WTC11 (cell line): ENCODE data around the gene CEACAM18. TPM values are rescaled to one million over a fixed set of nuclear protein-coding genes. Genes with fewer than 3 reads are reported as not detected.

Experiments used
- ATAC-seq: fragments of 200-7000 bp; cut with Tn5 transposase; 2 replicates; pipeline ENCODE4 v1.10.0; 2021; ENCODE audit warnings: mild to moderate bottlenecking, moderate library complexity
- CTCF ChIA-PET: fragments of 300-600 bp; sonication (Branson Sonifier 250); formaldehyde crosslinking; loops from one replicate; lab custom pipeline; 2021; ENCODE audit warnings: antibody characterized with exemption; lab: Charles Lee
- POLR2A ChIA-PET: fragments of 350-600 bp; sonication (Branson Sonifier 250); formaldehyde crosslinking; loops from one replicate; lab custom pipeline; 2021; ENCODE audit warnings: antibody characterized with exemption; lab: Charles Lee
- DNase-seq: peaks from one replicate; pipeline ENCODE4 v3.0.0; 2021; ENCODE audit warnings: low spot score
- H3K27ac Mint-ChIP-seq: 2 replicates; pipeline ENCODE4 v1.8.0; 2021; ENCODE audit warnings: mixed read lengths
- H3K27me3 Mint-ChIP-seq: 2 replicates; pipeline ENCODE4 v1.8.0; 2021; ENCODE audit warnings: low read depth, mild to moderate bottlenecking, moderate library complexity, mixed read lengths
- H3K36me3 Mint-ChIP-seq: 2 replicates; pipeline ENCODE4 v1.8.0; 2021; ENCODE audit warnings: mixed read lengths
- H3K4me1 Mint-ChIP-seq: 2 replicates; pipeline ENCODE4 v1.8.0; 2022; ENCODE audit warnings: mixed read lengths
- H3K4me3 Mint-ChIP-seq: 2 replicates; pipeline ENCODE4 v1.8.0; 2021; ENCODE audit warnings: mild to moderate bottlenecking, moderate library complexity, mixed read lengths
- H3K9me3 Mint-ChIP-seq: 2 replicates; pipeline ENCODE4 v1.8.0; 2021; ENCODE audit warnings: mixed read lengths
- AR ChIP-seq: fragments of 250-450 bp; sonication (Bioruptor Pico); IDR thresholded peaks from 2 replicates; pipeline ENCODE4 v1.9.0; 2021; ENCODE audit warnings: mild to moderate bottlenecking
- ATF1 ChIP-seq: sonication (generic); formaldehyde crosslinking; IDR thresholded peaks from 2 replicates; pipeline ENCODE4 v1.8.1; 2023; ENCODE audit warnings: mild to moderate bottlenecking, moderate library complexity, missing genetic modification reagents
- ATF2 ChIP-seq: sonication (generic); formaldehyde crosslinking; IDR thresholded peaks from 2 replicates; pipeline ENCODE4 v1.8.1; 2022; ENCODE audit warnings: low read depth, missing genetic modification reagents, borderline replicate concordance
- E2F1 ChIP-seq: sonication (generic); formaldehyde crosslinking; IDR thresholded peaks from 2 replicates; pipeline ENCODE4 v1.8.0; 2022; ENCODE audit warnings: mild to moderate bottlenecking, missing genetic modification reagents
- FOXK1 ChIP-seq: sonication (generic); formaldehyde crosslinking; IDR thresholded peaks from 2 replicates; pipeline ENCODE4 v1.8.0; 2022; ENCODE audit warnings: mild to moderate bottlenecking, moderate library complexity, missing genetic modification reagents
- FOXP1 ChIP-seq: sonication (generic); formaldehyde crosslinking; IDR thresholded peaks from 2 replicates; pipeline ENCODE4 v1.8.0; 2022; ENCODE audit warnings: missing genetic modification reagents, mild to moderate bottlenecking, moderate library complexity, borderline replicate concordance
- GRHL2 ChIP-seq: fragments of 250-450 bp; sonication (Bioruptor Pico); IDR thresholded peaks from 2 replicates; pipeline ENCODE4 v1.8.0; 2022; ENCODE audit warnings: mild to moderate bottlenecking, moderate library complexity; ENCODE audit not compliant: insufficient replicate concordance, severe bottlenecking
- IRF1 ChIP-seq: sonication (generic); formaldehyde crosslinking; IDR thresholded peaks from 2 replicates; pipeline ENCODE4 v1.8.0; 2023; ENCODE audit warnings: missing genetic modification reagents
- JUN ChIP-seq: sonication (generic); formaldehyde crosslinking; IDR thresholded peaks from 2 replicates; pipeline ENCODE4 v1.8.0; 2023; ENCODE audit warnings: mild to moderate bottlenecking, missing genetic modification reagents
- KAT7 ChIP-seq: sonication (generic); formaldehyde crosslinking; IDR thresholded peaks from 2 replicates; pipeline ENCODE4 v1.8.1; 2023; ENCODE audit warnings: missing genetic modification reagents, mild to moderate bottlenecking, borderline replicate concordance
- NFATC4 ChIP-seq: fragments of 250-450 bp; sonication (Bioruptor Pico); IDR thresholded peaks from 2 replicates; pipeline ENCODE4 v1.9.0; 2021; ENCODE audit warnings: mild to moderate bottlenecking
- USF1 ChIP-seq: sonication (generic); formaldehyde crosslinking; IDR thresholded peaks from 2 replicates; pipeline ENCODE4 v1.8.0; 2022; ENCODE audit warnings: mild to moderate bottlenecking, missing genetic modification reagents
- USF2 ChIP-seq: sonication (generic); formaldehyde crosslinking; IDR thresholded peaks from 2 replicates; pipeline ENCODE4 v1.8.1; 2023; ENCODE audit warnings: mild to moderate bottlenecking, missing genetic modification reagents, moderate library complexity
- ZMAT4 ChIP-seq: fragments of 250-450 bp; sonication (Bioruptor Pico); IDR thresholded peaks from 2 replicates; pipeline ENCODE4 v1.9.0; 2021; ENCODE audit warnings: mild to moderate bottlenecking
- total RNA-seq: library from RNA; stranded (reverse); gene quantifications from 3 replicates; pipeline ENCODE4 v1.2.3, GENCODE V29; 2021
- TF ChIP-seq, protein P1 (sequence below): fragments of 250-450 bp; sonication (Bioruptor Pico); conservative IDR thresholded peaks from 2 replicates; pipeline ENCODE4 v1.9.0; 2021; ENCODE audit warnings: mild to moderate bottlenecking
- TF ChIP-seq, protein P2 (sequence below): sonication (generic); formaldehyde crosslinking; IDR thresholded peaks from 2 replicates; pipeline ENCODE4 v1.8.1; 2023; ENCODE audit warnings: mild to moderate bottlenecking, missing genetic modification reagents, borderline replicate concordance

CEACAM18 gene
- total RNA-seq, 1 experiment from 2014 or later: not detected

- TF ChIP-seq E2F1: no peak
- TF ChIP-seq IRF1 (CRISPR knock-in tag): no peak
- TF ChIP-seq GRHL2 (CRISPR knock-in tag): no peak
- TF ChIP-seq AR (CRISPR knock-in tag): no peak
- no peak for TF ChIP-seq USF2 (CRISPR knock-in tag)
These were observed 13.2 kb downstream of the CEACAM18 start (continued) for GRCh38 chr19:51491586-51491985.

DNA sequence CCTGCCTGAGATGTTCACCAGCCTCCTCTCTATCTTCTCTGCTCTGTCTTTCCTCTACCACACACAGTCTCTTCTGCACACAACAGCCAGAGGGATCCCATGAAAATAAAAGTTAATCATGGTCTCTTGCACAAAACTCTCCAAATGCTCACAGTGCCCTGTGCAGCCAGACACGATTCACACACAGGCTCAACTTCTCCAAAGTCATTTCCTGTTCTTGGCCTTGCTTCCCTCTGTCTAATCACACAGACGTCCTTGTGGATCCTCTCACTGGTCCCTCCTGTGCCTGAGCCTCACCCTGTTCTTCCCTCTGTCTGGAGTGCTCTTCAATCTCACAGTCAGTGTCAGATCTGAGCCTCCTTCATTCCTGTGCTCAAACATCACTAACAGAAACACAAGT lies 15.4 kb downstream of the CEACAM18 start:
- Mint-ChIP-seq H3K4me3 (no peak overlapping the region), H3K27ac (no peak overlapping the region), H3K36me3 (no peaks in the 10 kb centered on the region), H3K4me1 (peaks cover 7% of the 10 kb centered on the region), H3K27me3 (peaks cover 64% of the 10 kb centered on the region), H3K9me3 (peaks cover 13% of the 10 kb centered on the region)
- DNase-seq (no peak), ATAC-seq (no peak)
- CTCF ChIA-PET: no interaction called here
- POLR2A ChIA-PET: no interaction called here
- TF ChIP-seq FOXP1 (CRISPR knock-in tag) (no peak), USF1 (CRISPR knock-in tag) (no peak), GRHL2 (CRISPR knock-in tag) (no peak), JUN (CRISPR knock-in tag) (no peak)
- TF ChIP-seq, protein P1, sequence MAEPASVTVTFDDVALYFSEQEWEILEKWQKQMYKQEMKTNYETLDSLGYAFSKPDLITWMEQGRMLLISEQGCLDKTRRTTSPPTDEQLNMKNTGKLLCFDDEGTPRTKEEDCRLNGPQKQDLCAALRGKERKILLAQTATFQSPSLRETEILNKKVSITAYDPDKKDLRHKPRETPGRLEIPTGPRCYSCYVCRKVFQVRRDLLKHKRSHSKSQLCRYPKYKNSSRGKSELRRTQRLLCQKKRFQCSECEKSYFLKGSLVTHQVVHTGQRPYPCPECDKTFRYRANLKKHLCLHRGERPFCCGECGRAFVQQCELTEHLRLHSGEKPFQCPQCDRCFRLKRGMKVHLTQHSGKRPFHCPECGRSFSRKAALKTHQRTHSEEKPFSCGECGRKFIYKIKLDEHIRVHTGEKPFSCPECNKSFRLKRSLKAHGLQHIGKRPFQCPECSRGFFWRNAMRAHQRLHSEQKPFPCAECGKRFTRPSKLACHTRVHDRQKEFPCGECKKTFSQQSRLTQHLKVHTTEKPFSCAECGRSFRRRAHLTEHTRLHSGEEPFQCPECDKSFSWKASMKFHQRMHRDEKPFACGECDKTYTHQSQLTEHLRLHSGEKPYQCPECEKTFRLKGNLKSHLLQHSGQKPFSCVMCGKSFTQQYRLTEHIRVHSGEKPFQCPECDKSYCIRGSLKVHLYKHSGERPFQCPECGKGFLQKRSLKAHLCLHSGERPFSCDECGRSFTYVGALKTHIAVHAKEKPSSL (CRISPR knock-in tag): no peak

- Mint-ChIP-seq H3K4me3 (no peak overlapping the region), H3K27ac (no peak overlapping the region), H3K36me3 (no peaks in the 10 kb centered on the region), H3K4me1 (no peaks in the 10 kb centered on the region), H3K9me3 (peaks cover 13% of the 10 kb centered on the region), H3K27me3 (peaks cover 41% of the 10 kb centered on the region)
- POLR2A ChIA-PET: no interaction called here
- CTCF ChIA-PET: interaction anchor here (0.9 to 2.1 kb wide), 4 partner anchors 9 to 163 kb away, joined by 3 to 9 read pairs (median 4); no protein-coding TSS in a partner anchor
- DNase-seq (no peak), ATAC-seq (no peak)
- TF ChIP-seq KAT7 (CRISPR knock-in tag) (no peak), ZMAT4 (no peak), E2F1 (no peak), ATF2 (CRISPR knock-in tag) (no peak), ATF1 (CRISPR knock-in tag) (no peak), FOXK1 (CRISPR knock-in tag) (no peak), NFATC4 (CRISPR knock-in tag) (no peak)
- TF ChIP-seq, protein P2, sequence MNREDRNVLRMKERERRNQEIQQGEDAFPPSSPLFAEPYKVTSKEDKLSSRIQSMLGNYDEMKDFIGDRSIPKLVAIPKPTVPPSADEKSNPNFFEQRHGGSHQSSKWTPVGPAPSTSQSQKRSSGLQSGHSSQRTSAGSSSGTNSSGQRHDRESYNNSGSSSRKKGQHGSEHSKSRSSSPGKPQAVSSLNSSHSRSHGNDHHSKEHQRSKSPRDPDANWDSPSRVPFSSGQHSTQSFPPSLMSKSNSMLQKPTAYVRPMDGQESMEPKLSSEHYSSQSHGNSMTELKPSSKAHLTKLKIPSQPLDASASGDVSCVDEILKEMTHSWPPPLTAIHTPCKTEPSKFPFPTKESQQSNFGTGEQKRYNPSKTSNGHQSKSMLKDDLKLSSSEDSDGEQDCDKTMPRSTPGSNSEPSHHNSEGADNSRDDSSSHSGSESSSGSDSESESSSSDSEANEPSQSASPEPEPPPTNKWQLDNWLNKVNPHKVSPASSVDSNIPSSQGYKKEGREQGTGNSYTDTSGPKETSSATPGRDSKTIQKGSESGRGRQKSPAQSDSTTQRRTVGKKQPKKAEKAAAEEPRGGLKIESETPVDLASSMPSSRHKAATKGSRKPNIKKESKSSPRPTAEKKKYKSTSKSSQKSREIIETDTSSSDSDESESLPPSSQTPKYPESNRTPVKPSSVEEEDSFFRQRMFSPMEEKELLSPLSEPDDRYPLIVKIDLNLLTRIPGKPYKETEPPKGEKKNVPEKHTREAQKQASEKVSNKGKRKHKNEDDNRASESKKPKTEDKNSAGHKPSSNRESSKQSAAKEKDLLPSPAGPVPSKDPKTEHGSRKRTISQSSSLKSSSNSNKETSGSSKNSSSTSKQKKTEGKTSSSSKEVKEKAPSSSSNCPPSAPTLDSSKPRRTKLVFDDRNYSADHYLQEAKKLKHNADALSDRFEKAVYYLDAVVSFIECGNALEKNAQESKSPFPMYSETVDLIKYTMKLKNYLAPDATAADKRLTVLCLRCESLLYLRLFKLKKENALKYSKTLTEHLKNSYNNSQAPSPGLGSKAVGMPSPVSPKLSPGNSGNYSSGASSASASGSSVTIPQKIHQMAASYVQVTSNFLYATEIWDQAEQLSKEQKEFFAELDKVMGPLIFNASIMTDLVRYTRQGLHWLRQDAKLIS (CRISPR knock-in tag): no peak
These were observed 19.3 kb downstream of the CEACAM18 start for GRCh38 chr19:51497666-51498065.
